NCI-H345 (cell line): ENCODE measurements around the gene HARBI1.

ENCODE experiments used
- DNase-seq: peaks from one replicate; lab custom pipeline; 2025; lab: John Stamatoyannopoulos, UW

HARBI1 gene

DNA sequence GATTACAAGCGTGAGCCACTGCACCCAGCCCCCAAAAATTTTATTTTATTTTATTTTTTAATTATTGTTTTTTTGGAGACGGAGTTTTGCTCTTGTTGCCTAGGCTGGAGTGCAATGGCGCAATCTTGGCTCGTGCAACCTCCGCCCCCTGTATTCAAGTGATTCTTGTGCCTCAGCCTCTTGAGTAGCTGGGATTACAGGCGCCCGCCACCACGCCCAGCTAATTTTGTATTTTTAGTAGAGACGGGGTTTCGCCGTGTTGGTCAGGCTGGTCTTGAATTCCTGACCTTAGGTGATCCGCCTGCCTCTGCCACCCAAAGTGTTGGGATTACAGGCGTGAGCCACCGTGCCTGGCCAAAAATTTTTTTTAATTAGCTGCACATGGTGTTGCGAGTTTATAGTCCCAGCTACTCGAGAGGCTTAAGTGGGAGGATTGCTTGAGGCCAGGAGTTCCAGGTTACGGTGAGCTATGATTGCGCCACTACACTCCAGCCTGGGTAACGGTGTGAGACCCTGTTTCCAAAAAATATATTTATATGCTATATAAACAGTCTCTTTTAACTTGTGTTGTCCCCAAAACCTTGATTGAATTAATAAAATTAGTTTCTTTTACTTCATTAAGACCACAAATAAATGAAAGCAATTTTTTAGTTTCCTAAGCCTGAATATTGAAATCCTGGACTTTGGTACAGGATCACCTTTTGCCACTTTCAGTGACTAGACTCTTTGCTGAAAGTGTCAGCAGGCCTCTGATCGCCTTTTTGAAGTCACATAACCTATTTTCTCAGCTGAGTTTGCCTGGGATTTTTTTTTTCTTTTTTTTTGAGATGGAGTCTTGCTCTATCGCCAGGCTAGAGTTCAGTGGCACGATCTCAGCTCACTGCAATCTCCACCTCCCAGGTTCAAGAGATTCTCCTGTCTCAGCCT, 16.5 kb upstream of the HARBI1 start:
- no peak for DNase-seq

DNA sequence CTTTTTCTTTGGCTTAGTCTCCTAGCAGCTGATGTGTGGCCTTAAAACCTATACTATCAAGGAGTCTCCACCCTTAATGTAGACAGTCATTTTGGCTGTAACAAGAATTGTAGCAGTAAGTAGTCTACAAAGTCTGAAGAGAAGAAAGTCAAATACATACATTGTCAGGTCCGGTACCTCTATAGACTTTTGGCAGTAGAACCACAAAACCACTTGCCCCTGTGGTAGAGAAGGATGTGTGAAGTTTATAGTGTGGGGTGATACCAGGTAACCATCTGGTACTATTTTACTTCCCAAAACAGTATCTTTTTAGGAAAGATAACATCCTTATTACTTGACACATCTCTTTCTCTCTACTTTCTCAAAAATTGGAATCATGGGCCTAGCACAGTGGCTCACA, 15.5 kb upstream of the HARBI1 start:
- no peak for DNase-seq

DNA sequence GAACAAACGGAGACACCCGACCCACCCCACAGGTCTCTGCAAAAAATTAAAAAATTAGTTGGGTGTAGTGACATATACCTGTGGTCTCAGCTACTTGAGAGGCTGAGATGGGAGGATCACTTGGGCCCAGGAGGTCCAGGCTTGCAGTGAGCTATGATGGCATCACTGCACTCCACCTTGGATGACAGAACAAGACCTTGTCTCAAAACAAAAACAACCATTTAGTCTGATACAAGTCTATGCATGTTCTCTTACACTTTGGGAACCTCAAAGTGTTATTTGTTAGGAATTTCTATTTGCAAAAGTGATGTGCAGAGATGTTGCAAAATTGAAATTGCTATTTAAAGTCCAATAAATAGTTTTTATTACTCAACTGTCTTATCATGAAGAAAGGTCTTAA, 14.6 kb upstream of the HARBI1 start:
- DNase-seq, result no peak

DNA sequence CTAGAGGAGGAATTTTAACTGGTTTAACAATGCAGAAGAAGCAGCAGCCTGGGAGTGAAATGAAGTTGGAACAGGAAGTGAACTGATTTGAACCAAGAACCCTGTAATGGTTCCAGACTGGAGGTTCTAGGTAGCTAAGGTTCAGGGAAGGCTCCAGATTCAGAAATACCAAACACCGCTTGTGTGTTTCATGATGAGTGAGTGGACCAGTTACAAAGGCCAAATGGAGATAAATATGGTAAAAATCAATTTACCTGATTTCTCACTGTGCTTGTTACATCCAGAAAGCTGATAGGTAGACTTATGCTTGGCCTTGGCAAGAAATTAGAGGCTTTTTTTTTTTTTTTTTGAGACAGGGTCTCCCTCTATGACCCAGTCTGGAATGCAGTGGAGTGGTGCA, 13.2 kb upstream of the HARBI1 start:
- no peak for DNase-seq

DNA sequence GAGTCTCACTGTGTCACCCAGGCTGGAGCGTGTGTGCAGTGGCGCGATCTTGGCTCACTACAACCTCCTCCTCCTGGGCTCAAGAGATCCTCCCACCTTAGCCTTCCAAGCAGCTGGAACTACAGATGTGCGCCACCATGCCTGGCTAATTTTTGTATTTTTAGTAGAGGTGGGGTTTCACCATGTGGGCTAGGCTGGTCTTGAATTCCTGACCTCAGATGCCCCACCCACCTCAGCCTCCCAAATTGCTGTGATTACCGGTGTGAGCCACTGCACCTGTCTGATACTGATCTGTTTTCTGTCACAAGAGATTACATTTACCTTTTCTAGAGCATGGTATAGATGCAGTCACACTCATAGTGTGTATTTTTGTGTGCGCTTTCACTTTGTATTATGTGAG, 11.9 kb upstream of the HARBI1 start:
- no peak for DNase-seq

DNA sequence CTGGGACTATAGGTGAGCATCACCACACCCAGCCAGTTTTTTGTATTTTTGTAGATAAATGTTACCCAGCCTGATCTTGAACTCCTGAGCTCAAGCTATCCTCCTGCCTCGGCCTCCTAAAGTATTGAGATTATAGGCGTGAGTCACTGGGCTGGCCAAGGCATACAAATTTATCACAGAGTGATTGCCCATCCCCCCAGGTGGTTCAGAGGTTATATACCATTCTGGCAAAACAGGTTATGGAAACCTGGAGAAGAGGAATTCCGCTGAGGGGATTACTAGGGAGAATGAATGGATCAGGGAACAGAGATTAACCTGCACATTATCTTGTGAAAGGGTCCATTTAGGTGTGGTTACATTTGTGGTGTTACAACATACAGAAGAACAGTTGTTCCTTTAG, 8.4 kb upstream of the HARBI1 start:
- no peak for DNase-seq

DNA sequence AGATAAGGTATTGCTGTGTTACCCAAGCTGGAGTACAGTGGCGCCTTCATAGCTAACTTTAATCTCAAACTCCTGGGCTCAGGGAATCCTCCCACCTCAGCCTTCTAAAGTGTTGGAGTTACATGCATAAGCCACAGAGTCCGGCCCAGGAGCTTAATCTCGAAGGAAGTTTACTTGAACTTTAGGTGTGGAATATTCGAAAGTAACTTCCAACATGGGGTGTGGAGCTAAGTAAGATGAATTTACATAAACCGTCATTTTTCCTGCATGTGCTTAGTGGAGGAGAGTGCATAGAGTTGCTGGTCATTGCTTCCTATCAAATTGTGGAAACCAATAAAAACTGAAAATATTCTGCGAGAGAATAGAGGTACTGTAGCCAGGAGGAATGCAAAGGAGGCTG, 1.8 kb upstream of the HARBI1 start:
- DNase-seq, result no peak

DNA sequence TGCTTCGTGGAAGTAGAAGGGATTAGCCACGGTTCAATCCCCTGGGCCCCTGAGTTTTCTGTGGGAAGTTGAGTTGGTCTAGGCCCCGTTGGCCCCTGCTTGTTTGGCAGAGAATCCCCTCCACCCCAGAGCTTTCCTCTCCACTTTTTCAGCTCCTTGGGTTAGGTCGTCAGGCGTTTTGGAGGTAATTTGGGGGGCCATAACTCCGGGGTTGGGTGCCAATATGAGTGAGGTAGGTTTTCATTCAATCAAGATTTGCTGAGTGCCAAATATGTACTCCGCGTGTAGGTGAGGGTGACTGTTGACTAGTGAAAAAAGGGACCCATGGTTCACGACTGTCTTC, 916 bp upstream of the HARBI1 start:
- no peak for DNase-seq

DNA sequence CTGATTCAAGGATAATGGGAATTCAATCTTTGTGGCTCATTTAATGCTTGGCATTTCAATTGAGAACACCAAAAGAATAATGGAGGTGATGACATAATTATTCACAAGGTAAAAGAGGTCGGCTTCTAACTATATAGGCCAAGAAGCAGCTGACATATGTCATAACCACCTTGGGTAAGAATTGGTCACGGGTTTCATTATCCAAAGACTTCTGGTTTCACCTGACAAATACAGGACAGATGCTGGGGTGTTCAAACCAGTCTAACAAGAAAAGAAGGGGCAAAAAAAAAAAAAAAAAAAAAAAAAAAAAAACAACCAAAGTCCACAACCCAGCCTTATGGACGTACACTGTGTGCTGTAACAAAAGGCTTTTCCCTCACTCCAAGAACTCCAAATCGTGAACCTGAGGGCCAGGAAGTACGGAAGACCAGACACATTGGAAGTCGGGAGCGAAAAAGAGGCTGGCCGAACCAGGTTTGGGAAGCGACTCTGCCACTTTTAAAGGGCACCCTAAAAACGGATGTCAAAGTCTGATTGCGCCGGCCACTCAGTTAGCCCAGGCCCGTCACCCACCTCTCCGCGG, 385 bp downstream of the HARBI1 start:
- no peak for DNase-seq

- DNase-seq, result no peak
These were observed 1.3 kb downstream of the HARBI1 start for GRCh38 chr11:46615756-46616155.

- DNase-seq, result no peak
These were observed 4.7 kb downstream of the HARBI1 start for GRCh38 chr11:46612326-46612725.

DNA sequence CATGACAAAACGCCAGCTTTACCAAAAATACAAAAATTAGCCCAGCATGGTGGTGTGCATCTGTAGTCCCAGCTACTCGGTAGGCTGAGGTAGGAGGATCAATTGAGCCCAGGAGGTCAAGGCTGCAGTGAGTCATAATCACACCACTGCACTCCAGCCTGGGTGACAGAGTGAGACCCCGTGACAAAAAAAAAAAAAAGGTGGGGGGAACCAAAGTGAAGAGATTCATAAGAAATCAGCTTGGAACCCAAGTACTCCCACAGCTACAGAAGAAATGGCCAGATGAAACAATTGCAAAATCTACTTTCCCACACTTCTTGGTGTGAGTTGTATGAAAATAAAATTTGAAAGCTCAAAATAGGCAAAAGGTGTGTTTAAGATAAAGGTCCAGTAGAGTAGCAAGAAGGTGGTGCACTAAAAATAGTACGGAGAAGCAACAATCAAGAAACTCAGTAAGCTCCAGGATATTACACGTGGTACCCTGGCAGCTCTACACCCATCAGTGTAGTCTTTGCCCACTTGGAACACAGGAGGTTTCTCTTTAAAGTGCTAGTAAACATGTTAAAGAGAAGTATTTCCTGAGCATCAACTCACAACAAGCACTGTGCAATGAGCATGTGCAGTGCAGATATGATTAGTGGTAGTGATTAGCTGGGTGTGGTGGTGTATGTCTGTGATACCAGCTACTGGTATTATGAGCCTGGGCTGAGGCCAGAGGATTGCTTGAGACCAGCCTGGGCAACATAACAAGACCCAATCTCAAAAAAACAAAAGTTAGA, 5.3 kb downstream of the HARBI1 start:
- no peak for DNase-seq

- DNase-seq, result no peak
These were observed 7.6 kb downstream of the HARBI1 start for GRCh38 chr11:46609386-46609785.

GRCh38 chr11:46607516-46607915, 9.5 kb downstream of the HARBI1 start:
- no peak for DNase-seq

- no peak for DNase-seq
These were observed 12.2 kb downstream of the HARBI1 start for GRCh38 chr11:46604796-46605195.

GRCh38 chr11:46603704-46604308, 13.2 kb downstream of the HARBI1 start:
- DNase-seq, result no peak

GRCh38 chr11:46601129-46601528, 15.9 kb downstream of the HARBI1 start:
- no peak for DNase-seq

DNA sequence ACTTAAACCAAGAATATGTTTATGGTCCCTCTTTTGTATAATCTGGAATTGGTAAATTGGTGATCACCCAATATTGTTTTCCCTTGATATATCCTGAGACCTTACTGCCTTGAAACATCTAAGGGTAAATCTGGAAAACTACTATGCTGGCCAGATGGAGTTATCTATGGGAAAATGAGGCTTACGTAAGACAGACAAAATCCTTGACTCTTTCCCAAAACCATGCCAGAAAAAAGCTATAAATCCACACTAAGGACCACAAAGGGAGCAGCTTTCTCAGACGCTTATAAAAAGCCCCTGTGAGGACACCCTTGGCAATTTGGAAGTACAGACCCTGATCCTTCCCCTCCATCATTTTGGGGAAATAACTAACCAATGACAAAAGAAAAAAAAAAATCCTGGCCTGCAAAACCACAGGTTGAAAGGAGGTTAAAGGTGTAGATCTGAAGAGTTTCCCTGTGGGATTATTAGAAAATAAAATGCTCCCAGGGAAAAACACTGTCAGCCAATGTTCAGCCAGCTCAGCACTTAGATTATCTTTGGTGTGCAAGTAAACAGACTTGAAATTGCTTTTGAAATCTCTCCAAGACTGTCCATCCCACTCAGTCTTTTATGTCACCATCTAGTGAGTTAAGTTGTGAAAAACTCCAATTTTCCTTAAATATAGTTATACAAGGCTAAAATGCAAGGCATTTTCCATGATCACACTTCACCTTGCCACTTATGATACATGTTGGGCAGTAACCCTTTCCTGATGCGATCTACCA, 16.6 kb downstream of the HARBI1 start:
- DNase-seq, result no peak

DNA sequence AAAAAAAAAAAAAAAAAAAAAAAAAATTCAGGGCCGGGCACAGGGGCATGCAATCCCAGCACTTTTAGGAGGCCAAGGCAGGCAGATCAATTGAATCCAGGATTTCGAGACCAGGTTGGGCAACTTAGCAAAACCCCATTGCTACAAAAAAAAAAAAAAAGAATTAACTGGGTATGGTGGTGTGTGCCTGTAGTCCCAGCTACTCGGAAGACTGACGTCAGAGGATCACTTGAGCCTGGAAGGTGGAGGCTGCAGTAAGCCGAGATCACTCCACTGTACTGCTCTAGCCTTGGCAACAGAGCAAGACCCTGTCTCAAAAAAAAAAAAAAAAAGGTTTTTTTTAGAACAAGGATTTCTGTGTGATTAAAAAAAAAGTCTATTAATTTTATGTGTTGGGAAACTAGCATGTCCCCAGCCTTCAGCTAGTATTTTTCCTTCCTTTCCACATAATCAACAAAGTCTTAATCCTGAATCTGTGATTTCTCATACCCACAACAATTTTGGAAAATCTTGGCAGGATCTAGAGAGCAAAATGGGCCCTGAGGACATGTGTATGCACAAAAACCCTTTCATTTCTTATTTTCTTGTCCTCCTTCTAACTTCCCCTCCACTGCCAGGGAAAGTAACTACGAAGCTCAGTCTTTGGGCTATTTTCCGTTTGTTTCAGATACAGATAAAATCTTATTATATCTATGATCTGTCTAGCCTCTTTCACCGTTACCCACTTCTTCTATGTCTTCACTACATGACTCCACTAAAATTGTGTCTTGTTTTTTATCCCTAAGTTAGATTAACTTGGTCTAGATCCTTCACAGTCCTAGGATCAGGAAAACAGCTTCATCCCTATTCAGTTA, 17.5 kb downstream of the HARBI1 start:
- DNase-seq, result no peak

DNA sequence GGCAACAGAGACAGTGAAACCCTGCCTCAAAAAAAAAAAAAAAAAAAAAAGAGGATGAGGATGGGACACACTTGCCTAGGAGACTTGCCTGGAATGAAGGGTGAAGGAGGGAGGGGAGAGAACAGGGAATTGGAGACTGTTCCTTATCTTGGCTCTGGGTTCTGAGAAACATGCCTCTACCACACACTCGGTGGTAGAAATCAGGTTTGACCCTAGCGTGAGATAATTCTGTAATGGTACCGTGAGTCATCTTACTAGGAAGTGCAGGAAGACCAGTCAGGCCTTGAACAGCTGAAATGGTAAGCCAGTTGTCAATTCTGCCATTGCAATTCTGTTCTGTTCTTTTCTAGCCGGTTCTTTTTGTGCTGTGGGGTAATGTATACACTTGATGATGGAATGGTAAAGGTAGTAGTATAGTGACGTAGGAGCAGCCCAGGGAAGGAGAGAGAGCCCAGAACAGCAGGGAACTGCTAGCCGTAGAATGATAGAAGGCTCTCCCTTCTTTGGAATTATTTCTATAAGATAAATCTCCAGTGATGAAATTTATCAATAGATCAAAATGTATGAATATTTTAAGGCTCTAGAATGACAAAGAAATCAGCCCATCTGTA, 19.3 kb downstream of the HARBI1 start:
- DNase-seq, result no peak
